OCI-LY7 (cell line): Measurements from ENCODE around the gene CLSTN2.

Experiments
- EZH2phosphoT487 ChIP-seq: fragments of 200-600 bp; sonication (generic); IDR thresholded peaks from 2 replicates; pipeline ENCODE4 v1.6.1; 2018; ENCODE audit warnings: low read depth, borderline replicate concordance, mild to moderate bottlenecking, mixed run types, antibody characterized with exemption, low read length, moderate library complexity, mixed read lengths
- TF ChIP-seq, protein P1 (sequence below): fragments of 200-600 bp; sonication (generic); conservative IDR thresholded peaks from 2 replicates; pipeline ENCODE4 v1.5.1; 2014; ENCODE audit warnings: mild to moderate bottlenecking, antibody characterized with exemption, low read length, moderate library complexity, mixed read lengths

GRCh38 chr3:140459462-140459861, 524.5 kb downstream of the CLSTN2 start:
- TF ChIP-seq, protein P1, sequence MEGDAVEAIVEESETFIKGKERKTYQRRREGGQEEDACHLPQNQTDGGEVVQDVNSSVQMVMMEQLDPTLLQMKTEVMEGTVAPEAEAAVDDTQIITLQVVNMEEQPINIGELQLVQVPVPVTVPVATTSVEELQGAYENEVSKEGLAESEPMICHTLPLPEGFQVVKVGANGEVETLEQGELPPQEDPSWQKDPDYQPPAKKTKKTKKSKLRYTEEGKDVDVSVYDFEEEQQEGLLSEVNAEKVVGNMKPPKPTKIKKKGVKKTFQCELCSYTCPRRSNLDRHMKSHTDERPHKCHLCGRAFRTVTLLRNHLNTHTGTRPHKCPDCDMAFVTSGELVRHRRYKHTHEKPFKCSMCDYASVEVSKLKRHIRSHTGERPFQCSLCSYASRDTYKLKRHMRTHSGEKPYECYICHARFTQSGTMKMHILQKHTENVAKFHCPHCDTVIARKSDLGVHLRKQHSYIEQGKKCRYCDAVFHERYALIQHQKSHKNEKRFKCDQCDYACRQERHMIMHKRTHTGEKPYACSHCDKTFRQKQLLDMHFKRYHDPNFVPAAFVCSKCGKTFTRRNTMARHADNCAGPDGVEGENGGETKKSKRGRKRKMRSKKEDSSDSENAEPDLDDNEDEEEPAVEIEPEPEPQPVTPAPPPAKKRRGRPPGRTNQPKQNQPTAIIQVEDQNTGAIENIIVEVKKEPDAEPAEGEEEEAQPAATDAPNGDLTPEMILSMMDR: no peak
- TF ChIP-seq EZH2phosphoT487: no peak
